H1 (cell line): Measurements from ENCODE around the gene LINGO4. TPM values are rescaled to one million over a fixed set of nuclear protein-coding genes. Genes with fewer than 3 reads are reported as not detected.

Experiments
- CTCF ChIA-PET: fragments of 300-600 bp; sonication (Branson Sonifier 250); formaldehyde crosslinking; loops from one replicate; lab custom pipeline; 2021; ENCODE audit not compliant: partially characterized antibody; lab: Charles Lee
- POLR2A ChIA-PET: fragments of 300-600 bp; sonication (Branson Sonifier 250); formaldehyde crosslinking; loops from one replicate; lab custom pipeline; 2021; ENCODE audit warnings: inconsistent platforms; ENCODE audit not compliant: partially characterized antibody; lab: Charles Lee
- DNase-seq, 2 experiments: peaks; one replicate each; pipeline versions ENCODE4 v3.0.0 to v3.0.0-alpha.2; 2010 to 2022; ENCODE audit warnings: low spot score in 2 of 2, low read depth in 1 of 2, mixed read lengths in 1 of 2
- FAIRE-seq: peaks from 2 replicates; lab custom pipeline; 2011; peaks lifted over from hg19 to GRCh38; lab: Jason Lieb, UNC
- H2AFZ ChIP-seq: 2 replicates; pipeline ENCODE4 v1.8.1; 2012; ENCODE audit warnings: low read length, inconsistent platforms
- H2AK5ac ChIP-seq: 2 replicates; pipeline ENCODE4 v1.6.1; 2013; ENCODE audit warnings: low read depth, low read length
- H2BK120ac ChIP-seq: replicated peaks from 2 replicates; pipeline ENCODE3; 2013; ENCODE audit warnings: low read depth, low read length, inconsistent platforms
- H2BK12ac ChIP-seq: 2 replicates; pipeline ENCODE4 v1.6.1; 2013; ENCODE audit warnings: low read depth, low read length
- H2BK15ac ChIP-seq: 2 replicates; pipeline ENCODE4 v1.6.1; 2013; ENCODE audit warnings: low read length
- H2BK20ac ChIP-seq: 2 replicates; pipeline ENCODE4 v1.6.1; 2013; ENCODE audit warnings: low read length
- H2BK5ac ChIP-seq: 2 replicates; pipeline ENCODE4 v1.6.1; 2013; ENCODE audit warnings: low read depth, low read length
- H3K14ac ChIP-seq: 2 replicates; pipeline ENCODE4 v1.6.1; 2013; ENCODE audit warnings: inconsistent platforms; ENCODE audit not compliant: insufficient read length
- H3K18ac ChIP-seq: 2 replicates; pipeline ENCODE4 v1.6.1; 2013; ENCODE audit warnings: low read length; ENCODE audit errors: extremely low read depth
- H3K23ac ChIP-seq: 2 replicates; pipeline ENCODE4 v1.6.1; 2013; ENCODE audit warnings: inconsistent platforms; ENCODE audit not compliant: insufficient read length
- H3K23me2 ChIP-seq: 2 replicates; pipeline ENCODE4 v1.6.1; 2013; ENCODE audit warnings: low read depth, low read length
- H3K27ac ChIP-seq: 2 replicates; pipeline ENCODE4 v1.6.1; 2011; ENCODE audit warnings: low read depth, low read length, inconsistent platforms
- H3K27me3 ChIP-seq, 4 experiments: replicated peaks in 1 of 4; 1 replicate in 1 of 4; 2 replicates in 3 of 4; pipeline versions ENCODE4 v1.6.1 to v1.8.1; 2011 to 2013; ENCODE audit warnings: low read length in 3 of 4, mild to moderate bottlenecking in 3 of 4, inconsistent platforms in 2 of 4, mixed read lengths in 2 of 4, moderate library complexity in 1 of 4; ENCODE audit not compliant: control insufficient read depth in 3 of 4, insufficient read depth in 3 of 4; ENCODE audit errors: extremely low read depth in 1 of 4
- H3K36me3 ChIP-seq, 4 experiments: 2 replicates each; pipeline versions ENCODE4 v1.6.1 to v1.8.1; 2011 to 2013; ENCODE audit warnings: mild to moderate bottlenecking in 4 of 4, low read length in 3 of 4, moderate library complexity in 2 of 4, control low read depth in 1 of 4, inconsistent platforms in 1 of 4; ENCODE audit not compliant: insufficient read depth in 4 of 4, control insufficient read depth in 2 of 4
- H3K4ac ChIP-seq: replicated peaks from 2 replicates; pipeline ENCODE3; 2013; ENCODE audit warnings: low read length, low read depth, mixed read lengths, inconsistent platforms; ENCODE audit not compliant: insufficient read length
- H3K4me1 ChIP-seq, 4 experiments: replicated peaks in 1 of 4; 1 replicate in 1 of 4; 2 replicates in 3 of 4; pipeline versions ENCODE4 v1.6.1 to v1.8.1; 2011 to 2013; ENCODE audit warnings: low read length in 3 of 4, inconsistent platforms in 2 of 4, mixed read lengths in 1 of 4; ENCODE audit not compliant: insufficient read depth in 4 of 4, control insufficient read depth in 3 of 4
- H3K4me2 ChIP-seq, 2 experiments: 2 replicates each; pipeline versions ENCODE4 v1.6.1 to v1.8.1; 2011 to 2013; ENCODE audit warnings: low read depth in 2 of 2, low read length in 2 of 2, control low read depth in 1 of 2, inconsistent platforms in 1 of 2, mild to moderate bottlenecking in 1 of 2; ENCODE audit not compliant: insufficient read depth in 1 of 2
- H3K4me3 ChIP-seq, 4 experiments: fragments of 200-600, 300-600 bp in 1 of 4; sonication (generic), shearing (Covaris generic), sonication (Bioruptor Twin) in 1 of 4; 2 replicates each; pipeline versions ENCODE4 v1.5.1 to v1.8.1; 2011 to 2016; ENCODE audit warnings: low read length in 4 of 4, low read depth in 3 of 4, control low read depth in 2 of 4, inconsistent platforms in 2 of 4, mild to moderate bottlenecking in 2 of 4, mixed read lengths in 1 of 4, moderate library complexity in 1 of 4; ENCODE audit not compliant: insufficient read depth in 2 of 4; ENCODE audit errors: extremely low read depth in 1 of 4
- H3K56ac ChIP-seq: replicated peaks from 2 replicates; pipeline ENCODE3; 2013; ENCODE audit warnings: low read depth, mild to moderate bottlenecking, mixed read lengths, low read length, inconsistent platforms; ENCODE audit not compliant: insufficient read length
- H3K79me1 ChIP-seq: 2 replicates; pipeline ENCODE4 v1.6.1; 2013; ENCODE audit warnings: low read depth, low read length, control low read depth
- H3K79me2 ChIP-seq, 2 experiments: 2 replicates each; pipeline versions ENCODE4 v1.6.1 to v1.8.1; 2012 to 2013; ENCODE audit warnings: low read length in 2 of 2, mild to moderate bottlenecking in 2 of 2, inconsistent platforms in 1 of 2; ENCODE audit not compliant: insufficient read depth in 2 of 2, control insufficient read depth in 1 of 2
- H3K9ac ChIP-seq, 4 experiments: replicated peaks in 1 of 4; 1 replicate in 1 of 4; 2 replicates in 3 of 4; pipeline versions ENCODE4 v1.6.1 to v1.8.1; 2011 to 2013; ENCODE audit warnings: low read depth in 3 of 4, low read length in 3 of 4, control low read depth in 2 of 4, mild to moderate bottlenecking in 2 of 4, moderate library complexity in 2 of 4, inconsistent platforms in 1 of 4; ENCODE audit errors: extremely low read depth in 1 of 4
- H3K9me3 ChIP-seq, 2 experiments: 2 replicates each; pipeline versions ENCODE4 v1.6.1 to v1.8.1; 2012 to 2013; ENCODE audit warnings: mild to moderate bottlenecking in 2 of 2, moderate library complexity in 2 of 2, control low read depth in 1 of 2, inconsistent platforms in 1 of 2, low read depth in 1 of 2, low read length in 1 of 2, mixed read lengths in 1 of 2; ENCODE audit not compliant: insufficient read depth in 2 of 2
- H4K20me1 ChIP-seq, 2 experiments: replicated peaks in 1 of 2; 2 replicates each; pipeline versions ENCODE3 to v1.8.1; 2011 to 2013; ENCODE audit warnings: inconsistent platforms in 2 of 2, low read length in 2 of 2, mild to moderate bottlenecking in 1 of 2; ENCODE audit not compliant: insufficient read depth in 2 of 2, control insufficient read depth in 1 of 2
- H4K5ac ChIP-seq: 2 replicates; pipeline ENCODE4 v1.6.1; 2013; ENCODE audit warnings: low read length, low read depth, mixed read lengths, inconsistent platforms; ENCODE audit not compliant: insufficient read length
- H4K8ac ChIP-seq: 2 replicates; pipeline ENCODE4 v1.8.0; 2013; ENCODE audit warnings: mild to moderate bottlenecking, moderate library complexity, low read length, inconsistent platforms; ENCODE audit not compliant: insufficient read depth; ENCODE audit errors: extremely low read depth
- H4K91ac ChIP-seq: replicated peaks from 2 replicates; pipeline ENCODE3; 2013; ENCODE audit warnings: low read length, mixed read lengths, inconsistent platforms; ENCODE audit not compliant: insufficient read length
- CBX8 ChIP-seq: fragments of 300-800, 300-1000 bp; sonication (generic); IDR thresholded peaks from 2 replicates; pipeline ENCODE4 v1.7.1; 2016; ENCODE audit warnings: low read depth, low read length, borderline replicate concordance
- CEBPB ChIP-seq: IDR thresholded peaks from 2 replicates; pipeline ENCODE4 v1.6.1; 2012; ENCODE audit warnings: low read depth, low read length
- KDM4A ChIP-seq: IDR thresholded peaks from one replicate; pipeline ENCODE4 v1.7.1; 2012; ENCODE audit warnings: low read depth, mild to moderate bottlenecking, moderate library complexity, low read length, inconsistent platforms; ENCODE audit not compliant: severe bottlenecking
- RNF2 ChIP-seq: fragments of 200-900, 300-1000 bp; sonication (generic); IDR thresholded peaks from 2 replicates; pipeline ENCODE4 v1.7.1; 2016; ENCODE audit warnings: borderline replicate concordance, low read depth, mild to moderate bottlenecking, antibody characterized with exemption, low read length; ENCODE audit not compliant: poor library complexity, severe bottlenecking; ENCODE audit errors: missing control alignments
- SP1 ChIP-seq: IDR thresholded peaks from 2 replicates; pipeline ENCODE4 v1.6.1; 2011; ENCODE audit warnings: low read depth, low read length
- TCF12 ChIP-seq: IDR thresholded peaks from 2 replicates; pipeline ENCODE4 v1.6.1; 2011; ENCODE audit warnings: low read depth, mild to moderate bottlenecking, low read length
- TEAD4 ChIP-seq: IDR thresholded peaks from 2 replicates; pipeline ENCODE4 v1.6.1; 2012; ENCODE audit warnings: low read depth, low read length, inconsistent platforms, mixed read lengths
- WGBS, 2 experiments: shearing (Covaris generic) in 1 of 2; methylation state at CpG; one replicate each; pipeline versions ENCODE4 v1.1.6 to v1.1.7; 2013 to 2015; ENCODE audit warnings: low lambda C conversion rate in 2 of 2, mixed read lengths in 2 of 2, inconsistent platforms in 1 of 2, low coverage in 1 of 2, missing lambda C conversion rate in 1 of 2; ENCODE audit not compliant: insufficient replicate concordance in 2 of 2, insufficient coverage in 1 of 2, insufficient read length in 1 of 2; ENCODE audit errors: extremely low coverage in 1 of 2, missing lambda C conversion rate in 1 of 2; 5-methylcytosine and 5-hydroxymethylcytosine counted together
- polyA plus RNA-seq, 7 experiments: library from polyadenylated mRNA; depleted of rRNA in 3 of 7; stranded (reverse) in 5 of 7; unstranded in 2 of 7; fragments of >200 nt in 5 of 7; fragments of 200-250 nt in 2 of 7; gene quantifications; 1 replicate in 5 of 7; 2 replicates in 1 of 7; 4 replicates in 1 of 7; pipeline versions ENCODE4 v1.2.1 to v1.2.3, GENCODE V29; 2011 to 2013; ENCODE audit warnings: missing spikeins in 2 of 7, mixed read lengths in 2 of 7
- total RNA-seq: library from RNA; stranded (reverse); fragmentation: NEBNext Ultra II Directional; extraction: Animal tissue kit (Norgen Biotek cat#: 25700); gene quantifications from 2 replicates; pipeline ENCODE4 v1.2.1, GENCODE V29; 2021

Gene LINGO4
- total and polyA plus RNA-seq, 2 of the 8 experiments (the other 6 are each of a cell fraction or from before 2014, with no cell fraction given) = 0.03 TPM; not detected in 1

GRCh38 chr1:151809985-151810556 lies 4.9 kb upstream of the LINGO4 start:
- H3K23ac ChIP-seq = no peak overlapping the region
- no peak overlapping the region for H2BK5ac ChIP-seq
- no peak for TF ChIP-seq CBX8
- TF ChIP-seq SP1 = 0 out of 2 replicates have a peak, but pooled peaks have one; percentile 18
- TF ChIP-seq KDM4A = no peak
- TF ChIP-seq TEAD4 = peak; percentile 74
- TF ChIP-seq RNF2 = no peak
- 0 out of 2 replicates have a peak, but pooled peaks have one; percentile 7 for TF ChIP-seq CEBPB
- no peak for TF ChIP-seq TCF12
- H3K27me3 ChIP-seq = no peaks in the 10 kb centered on the region
- H2BK20ac ChIP-seq = no peak overlapping the region
- no peak overlapping the region for H3K4me3 ChIP-seq
- no peak overlapping the region for H4K91ac ChIP-seq
- H4K8ac ChIP-seq = no peak overlapping the region
- WGBS, 2 experiments = 100% methylated on average over 1 of the region's 1 CpG; no CpG with 5 or more reads in 1 of the 2 experiments
- H3K4ac ChIP-seq = no peak overlapping the region
- H2BK15ac ChIP-seq = no peak overlapping the region
- peak overlapping the region; percentile 35; the same call in 1 of the 2 replicates for H2AFZ ChIP-seq
- H2AK5ac ChIP-seq = no peak overlapping the region
- H3K79me2 ChIP-seq = no peaks in the 10 kb centered on the region
- H3K9me3 ChIP-seq = no peaks in the 10 kb centered on the region
- no peaks in the 10 kb centered on the region for H3K79me1 ChIP-seq
- CTCF ChIA-PET = interaction anchor here (1.0 to 1.3 kb wide), 2 partner anchors 10 to 26 kb away, joined by 4 to 5 read pairs; no protein-coding TSS in a partner anchor
- H3K4me1 ChIP-seq = peaks cover 1 to 5% (median 4%) of the 10 kb centered on the region in 4 experiments; a peak in 3 of 7 replicates
- POLR2A ChIA-PET = interaction anchor here (0.6 to 2.3 kb wide), 7 partner anchors 8 to 47 kb away, joined by 3 to 7 read pairs (median 4); partner anchors contain the start of gene MRPL9
- no peak for DNase-seq
- no peak overlapping the region for H2BK120ac ChIP-seq
- no peak overlapping the region for H4K5ac ChIP-seq
- H3K18ac ChIP-seq = no peak overlapping the region
- H3K9ac ChIP-seq = no peak overlapping the region
- H3K27ac ChIP-seq = peak overlapping the region; percentile 8; the same call in 1 of the 2 replicates
- no peaks in the 10 kb centered on the region for H4K20me1 ChIP-seq
- no peak for FAIRE-seq
- H3K56ac ChIP-seq = no peak overlapping the region
- no peak overlapping the region for H2BK12ac ChIP-seq
- no peak overlapping the region for H3K4me2 ChIP-seq
- H3K23me2 ChIP-seq = no peaks in the 10 kb centered on the region
- no peak overlapping the region for H3K14ac ChIP-seq
- H3K36me3 ChIP-seq = no peaks in the 10 kb centered on the region
